ENCODE results near the gene MKRN2.

GRCh38 chr3:12513694-12514446, 43.0 kb upstream of the MKRN2 start:
- TF ChIP-seq POLR2A (IDR thresholded peaks at IDR 0.05; ENCODE audit: control extremely low read depth in 1 of 2, low read depth in 2 of 2, low read length in 2 of 2) (no peak), CHD2 (IDR thresholded peaks at IDR 0.05; ENCODE audit: low read length) (no peak), CTCF (IDR thresholded peaks at IDR 0.05; ENCODE audit: control extremely low read depth in 1 of 3, insufficient read depth in 1 of 3, low read depth in 1 of 3, low read length in 3 of 3) (no peak), POLR2AphosphoS5 (IDR thresholded peaks at IDR 0.05; ENCODE audit: low read depth, low read length) (no peak), MAFK (IDR thresholded peaks at IDR 0.05; ENCODE audit: low read depth, low read length) (no peak), KDM1A (IDR thresholded peaks at IDR 0.05; ENCODE audit: borderline replicate concordance, low read length) (no peak), RAD21 (IDR thresholded peaks at IDR 0.05 in 1 of 2, conservative IDR thresholded peaks at IDR 0.05 in 1 of 2; ENCODE audit: low read depth in 2 of 2, low read length in 2 of 2) (no peak), ATF3 (IDR thresholded peaks at IDR 0.05; ENCODE audit: insufficient read depth, low read depth, low read length) (no peak), SIX5 (IDR thresholded peaks at IDR 0.05; ENCODE audit: low read depth, low read length) (no peak)
